OCI-LY3 (cell line): ENCODE results near the gene NPEPL1.

Experiments used
- H2AFZ ChIP-seq: fragments of 200-600, 300-600 bp; shearing (Covaris generic); 2 replicates; pipeline ENCODE4 v1.6.0; 2014; ENCODE audit warnings: antibody characterized with exemption, low read depth, low read length
- H3K27ac ChIP-seq: fragments of 200-600, 300-600 bp; sonication (generic); 2 replicates; pipeline ENCODE4 v1.5.1; 2014; ENCODE audit warnings: mild to moderate bottlenecking, low read length, moderate library complexity, mixed read lengths
- H3K27me3 ChIP-seq: fragments of 200-600, 300-600 bp; sonication (generic); 2 replicates; pipeline ENCODE4 v1.6.1; 2014; ENCODE audit warnings: low read depth, low read length, mixed read lengths
- H3K36me3 ChIP-seq: fragments of 200-600, 300-600 bp; sonication (generic); replicated peaks from 2 replicates; pipeline ENCODE3; 2014; ENCODE audit warnings: low read depth, low read length, mixed read lengths
- H3K4me1 ChIP-seq: fragments of 300-600, 200-600 bp; sonication (generic); 2 replicates; pipeline ENCODE4 v1.6.1; 2014; ENCODE audit warnings: low read length, mixed read lengths
- H3K4me2 ChIP-seq: fragments of 200-600, 300-600 bp; sonication (generic); 2 replicates; pipeline ENCODE4 v1.6.1; 2014; ENCODE audit warnings: low read length, mixed read lengths
- H3K4me3 ChIP-seq: fragments of 300-600, 200-600 bp; sonication (generic); 2 replicates; pipeline ENCODE4 v1.5.1; 2014; ENCODE audit warnings: antibody characterized with exemption, mild to moderate bottlenecking, low read length, moderate library complexity
- H3K79me2 ChIP-seq: fragments of 300-600, 200-600 bp; shearing (Covaris generic); 2 replicates; pipeline ENCODE4 v1.6.1; 2014; ENCODE audit warnings: mild to moderate bottlenecking, low read length, mixed read lengths
- H3K9ac ChIP-seq: fragments of 300-600, 200-600 bp; shearing (Covaris generic); 2 replicates; pipeline ENCODE4 v1.6.0; 2014; ENCODE audit warnings: mild to moderate bottlenecking, low read length, moderate library complexity
- H3K9me3 ChIP-seq: fragments of 200-600, 300-600 bp; shearing (Covaris generic); 2 replicates; pipeline ENCODE4 v1.6.1; 2014; ENCODE audit warnings: low read length, mixed read lengths; ENCODE audit not compliant: insufficient read depth
- H4K20me1 ChIP-seq: fragments of 200-600, 300-600 bp; sonication (generic); 2 replicates; pipeline ENCODE4 v1.6.1; 2016; ENCODE audit warnings: low read length, mixed read lengths; ENCODE audit not compliant: insufficient read depth
- EZH2phosphoT487 ChIP-seq: fragments of 200-600 bp; shearing (Covaris generic); IDR thresholded peaks from 2 replicates; pipeline ENCODE4 v1.6.1; 2018; ENCODE audit warnings: antibody characterized with exemption, mixed run types, low read depth
- TF ChIP-seq, protein P1 (sequence below): fragments of 200-600, 300-600 bp; sonication (generic); IDR thresholded peaks from 2 replicates; pipeline ENCODE4 v1.5.1; 2014; ENCODE audit warnings: antibody characterized with exemption, low read length, low read depth

The NPEPL1 gene

DNA sequence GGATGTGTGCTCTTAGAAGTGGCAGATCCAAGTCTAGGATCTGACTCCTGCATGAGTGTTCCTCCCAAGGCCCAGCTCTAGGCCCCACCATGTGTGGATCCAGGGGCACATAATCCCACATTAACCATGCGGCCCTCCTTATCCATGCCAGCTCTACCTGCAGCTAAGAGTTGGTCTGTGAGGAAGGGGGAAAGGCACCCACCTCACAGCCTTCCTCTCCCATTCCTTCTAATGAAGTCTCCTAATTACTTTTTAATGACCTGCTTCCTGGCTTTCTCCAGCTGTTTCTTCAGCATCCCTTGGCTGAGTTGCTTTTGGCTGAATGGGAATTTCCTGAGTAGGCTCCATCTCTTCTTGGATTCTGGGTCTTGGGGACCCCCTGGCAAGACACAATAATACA, 52.2 kb downstream of the NPEPL1 start:
- TF ChIP-seq, protein P1, sequence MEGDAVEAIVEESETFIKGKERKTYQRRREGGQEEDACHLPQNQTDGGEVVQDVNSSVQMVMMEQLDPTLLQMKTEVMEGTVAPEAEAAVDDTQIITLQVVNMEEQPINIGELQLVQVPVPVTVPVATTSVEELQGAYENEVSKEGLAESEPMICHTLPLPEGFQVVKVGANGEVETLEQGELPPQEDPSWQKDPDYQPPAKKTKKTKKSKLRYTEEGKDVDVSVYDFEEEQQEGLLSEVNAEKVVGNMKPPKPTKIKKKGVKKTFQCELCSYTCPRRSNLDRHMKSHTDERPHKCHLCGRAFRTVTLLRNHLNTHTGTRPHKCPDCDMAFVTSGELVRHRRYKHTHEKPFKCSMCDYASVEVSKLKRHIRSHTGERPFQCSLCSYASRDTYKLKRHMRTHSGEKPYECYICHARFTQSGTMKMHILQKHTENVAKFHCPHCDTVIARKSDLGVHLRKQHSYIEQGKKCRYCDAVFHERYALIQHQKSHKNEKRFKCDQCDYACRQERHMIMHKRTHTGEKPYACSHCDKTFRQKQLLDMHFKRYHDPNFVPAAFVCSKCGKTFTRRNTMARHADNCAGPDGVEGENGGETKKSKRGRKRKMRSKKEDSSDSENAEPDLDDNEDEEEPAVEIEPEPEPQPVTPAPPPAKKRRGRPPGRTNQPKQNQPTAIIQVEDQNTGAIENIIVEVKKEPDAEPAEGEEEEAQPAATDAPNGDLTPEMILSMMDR, result no peak
- no peak for TF ChIP-seq EZH2phosphoT487
- peaks cover 74% of the 10 kb centered on the region for H3K27me3 ChIP-seq
- no peak overlapping the region for H3K4me2 ChIP-seq
- no peak overlapping the region for H3K4me3 ChIP-seq
- H3K79me2 ChIP-seq, result no peaks in the 10 kb centered on the region
- H3K4me1 ChIP-seq, result no peaks in the 10 kb centered on the region
- no peak overlapping the region for H3K9ac ChIP-seq
- no peaks in the 10 kb centered on the region for H4K20me1 ChIP-seq
- no peak overlapping the region for H2AFZ ChIP-seq
- H3K9me3 ChIP-seq, result no peaks in the 10 kb centered on the region
- H3K36me3 ChIP-seq, result no peaks in the 10 kb centered on the region
- H3K27ac ChIP-seq, result no peak overlapping the region

DNA sequence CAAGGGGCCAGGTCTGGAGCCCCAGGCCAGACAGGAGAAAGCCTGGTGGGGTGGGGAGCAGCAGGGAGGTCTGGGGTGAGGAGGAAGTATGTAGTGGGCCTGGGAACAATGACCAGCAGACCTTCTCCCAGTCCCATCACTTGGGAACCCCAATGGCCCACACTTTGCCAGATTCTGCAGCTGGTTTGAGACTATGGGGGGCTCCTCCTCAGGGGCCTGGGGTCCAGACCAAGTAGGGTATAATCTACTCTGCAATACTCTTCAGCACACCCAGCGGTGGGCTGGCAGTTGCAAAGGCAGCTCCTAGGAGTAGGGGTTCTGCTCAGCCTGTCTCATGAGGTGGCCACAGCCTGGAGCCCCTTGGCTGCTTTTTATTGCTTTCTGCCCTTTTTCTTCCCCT, 52.8 kb downstream of the NPEPL1 start:
- no peak overlapping the region for H3K4me3 ChIP-seq
- no peak overlapping the region for H3K4me2 ChIP-seq
- no peak overlapping the region for H3K9ac ChIP-seq
- no peaks in the 10 kb centered on the region for H3K9me3 ChIP-seq
- H2AFZ ChIP-seq, result no peak overlapping the region
- H3K4me1 ChIP-seq, result no peaks in the 10 kb centered on the region
- H3K36me3 ChIP-seq, result no peaks in the 10 kb centered on the region
- no peaks in the 10 kb centered on the region for H3K79me2 ChIP-seq
- TF ChIP-seq, protein P1, result no peak
- TF ChIP-seq EZH2phosphoT487, result no peak
- peaks cover 76% of the 10 kb centered on the region for H3K27me3 ChIP-seq
- no peaks in the 10 kb centered on the region for H4K20me1 ChIP-seq
- no peak overlapping the region for H3K27ac ChIP-seq

GRCh38 chr20:58746620-58747019, 54.0 kb downstream of the NPEPL1 start:
- no peak overlapping the region for H3K4me3 ChIP-seq
- no peak overlapping the region for H3K9ac ChIP-seq
- no peaks in the 10 kb centered on the region for H3K9me3 ChIP-seq
- H3K79me2 ChIP-seq, result no peaks in the 10 kb centered on the region
- no peaks in the 10 kb centered on the region for H3K4me1 ChIP-seq
- peaks cover 76% of the 10 kb centered on the region for H3K27me3 ChIP-seq
- no peak overlapping the region for H3K27ac ChIP-seq
- no peak overlapping the region for H2AFZ ChIP-seq
- no peak for TF ChIP-seq EZH2phosphoT487
- TF ChIP-seq, protein P1, result no peak
- no peaks in the 10 kb centered on the region for H4K20me1 ChIP-seq
- H3K36me3 ChIP-seq, result no peaks in the 10 kb centered on the region
- H3K4me2 ChIP-seq, result no peak overlapping the region

GRCh38 chr20:58747211-58747610, 54.6 kb downstream of the NPEPL1 start:
- no peak overlapping the region for H3K4me2 ChIP-seq
- no peaks in the 10 kb centered on the region for H3K4me1 ChIP-seq
- TF ChIP-seq, protein P1, result no peak
- TF ChIP-seq EZH2phosphoT487, result no peak

More at GRCh38 chr20:58747211-58747610, 54.6 kb downstream of the NPEPL1 start:
- Histone ChIP-seq H3K4me3 (no peak overlapping the region), H2AFZ (no peak overlapping the region), H3K36me3 (no peaks in the 10 kb centered on the region), H3K9me3 (no peaks in the 10 kb centered on the region), H4K20me1 (no peaks in the 10 kb centered on the region), H3K79me2 (no peaks in the 10 kb centered on the region), H3K27ac (no peak overlapping the region), H3K27me3 (peaks cover 81% of the 10 kb centered on the region), H3K9ac (no peak overlapping the region)
